ENCODE results near the gene LMNB1.

DNA sequence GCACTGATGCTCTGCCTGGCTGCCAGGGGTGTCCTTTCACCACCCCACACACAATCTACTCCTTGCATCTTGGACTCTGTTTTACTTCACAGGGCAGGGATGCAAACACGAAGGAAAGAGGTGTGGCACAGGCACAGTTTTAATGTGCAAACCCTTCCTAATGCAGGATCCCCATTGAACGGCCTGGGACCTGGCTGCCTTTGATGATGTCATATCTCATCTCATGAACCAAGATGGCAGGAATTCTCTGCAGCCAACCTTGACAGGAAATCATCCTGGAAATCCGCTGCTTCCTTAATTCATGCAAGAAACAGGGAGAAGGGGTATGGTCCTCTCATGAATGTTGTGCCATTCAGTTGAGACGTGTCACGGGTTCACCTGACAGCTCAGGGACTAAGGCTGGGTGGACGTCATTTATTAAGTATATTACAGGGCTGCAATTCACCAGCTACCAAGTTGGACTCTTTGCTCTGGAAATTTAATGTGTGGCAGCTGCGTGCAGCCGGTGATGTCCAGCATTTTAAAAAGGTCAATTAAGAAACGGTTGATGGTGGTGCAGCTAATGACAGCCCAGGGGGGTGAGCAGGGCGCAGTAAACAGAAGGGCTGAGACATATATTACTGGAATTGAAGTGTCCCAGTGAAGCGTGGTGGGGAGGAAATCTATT, 91.5 kb downstream of the LMNB1 start:
- TF ChIP-seq, protein P1, sequence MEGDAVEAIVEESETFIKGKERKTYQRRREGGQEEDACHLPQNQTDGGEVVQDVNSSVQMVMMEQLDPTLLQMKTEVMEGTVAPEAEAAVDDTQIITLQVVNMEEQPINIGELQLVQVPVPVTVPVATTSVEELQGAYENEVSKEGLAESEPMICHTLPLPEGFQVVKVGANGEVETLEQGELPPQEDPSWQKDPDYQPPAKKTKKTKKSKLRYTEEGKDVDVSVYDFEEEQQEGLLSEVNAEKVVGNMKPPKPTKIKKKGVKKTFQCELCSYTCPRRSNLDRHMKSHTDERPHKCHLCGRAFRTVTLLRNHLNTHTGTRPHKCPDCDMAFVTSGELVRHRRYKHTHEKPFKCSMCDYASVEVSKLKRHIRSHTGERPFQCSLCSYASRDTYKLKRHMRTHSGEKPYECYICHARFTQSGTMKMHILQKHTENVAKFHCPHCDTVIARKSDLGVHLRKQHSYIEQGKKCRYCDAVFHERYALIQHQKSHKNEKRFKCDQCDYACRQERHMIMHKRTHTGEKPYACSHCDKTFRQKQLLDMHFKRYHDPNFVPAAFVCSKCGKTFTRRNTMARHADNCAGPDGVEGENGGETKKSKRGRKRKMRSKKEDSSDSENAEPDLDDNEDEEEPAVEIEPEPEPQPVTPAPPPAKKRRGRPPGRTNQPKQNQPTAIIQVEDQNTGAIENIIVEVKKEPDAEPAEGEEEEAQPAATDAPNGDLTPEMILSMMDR (IDR thresholded peaks at IDR 0.05 in 2 of 3, conservative IDR thresholded peaks at IDR 0.05 in 1 of 3; ENCODE audit: borderline replicate concordance in 1 of 3, insufficient read depth in 1 of 3, low read depth in 2 of 3, low read length in 2 of 3), result no peak
- TF ChIP-seq ZNF274 (IDR thresholded peaks at IDR 0.05; ENCODE audit: low read depth, low read length), result no peak
- no peak for TF ChIP-seq POLR2AphosphoS5 (IDR thresholded peaks at IDR 0.05; ENCODE audit: low read depth, low read length)
- TF ChIP-seq EGR1 (IDR thresholded peaks at IDR 0.05; ENCODE audit: low read depth), result no peak
- TF ChIP-seq CEBPB (IDR thresholded peaks at IDR 0.05; ENCODE audit: low read depth), result no peak
- no peak for TF ChIP-seq TCF7L2 (IDR thresholded peaks at IDR 0.05; ENCODE audit: borderline replicate concordance, extremely low read depth, insufficient read depth, insufficient read length)
- no peak for TF ChIP-seq JUND (IDR thresholded peaks at IDR 0.05)
- no peak for TF ChIP-seq EZH2 (IDR thresholded peaks at IDR 0.05)
- TF ChIP-seq YY1 (IDR thresholded peaks at IDR 0.05; ENCODE audit: extremely low read depth, insufficient replicate concordance, low read depth, low read length), result no peak
- TF ChIP-seq RAD21 (IDR thresholded peaks at IDR 0.05; ENCODE audit: low read depth), result no peak
- TF ChIP-seq FOSL1 (IDR thresholded peaks at IDR 0.05; ENCODE audit: low read depth), result no peak
- no peak for TF ChIP-seq SP1 (IDR thresholded peaks at IDR 0.05; ENCODE audit: low read depth)
